HG03060 (cell line): Measurements from ENCODE around the gene REXO5.
"Not testable (repeated sequence)": the region's sequence is repeated elsewhere in the genome, so short reads cannot be mapped to it uniquely, and the experiment has no call there.

Experiments
- ATAC-seq: cut with Tn5 transposase; IDR thresholded peaks from one replicate; pipeline ENCODE4 v1.9.1; 2021; ENCODE audit warnings: low read depth, moderate number of reproducible peaks; ENCODE audit not compliant: unreplicated experiment

Gene REXO5

GRCh38 chr16:20798364-20798763, 8.0 kb upstream of the REXO5 start:
- ATAC-seq: no peak

GRCh38 chr16:20799599-20799998, 6.7 kb upstream of the REXO5 start:
- no peak for ATAC-seq

GRCh38 chr16:20801278-20801677, 5.0 kb upstream of the REXO5 start:
- ATAC-seq: no peak

- ATAC-seq: no peak
Observed at GRCh38 chr16:20803192-20803560, 3.2 kb upstream of the REXO5 start.

- no peak for ATAC-seq
Observed at GRCh38 chr16:20803561-20804214, 2.6 kb upstream of the REXO5 start.

GRCh38 chr16:20805684-20806167, 601 bp upstream of the REXO5 start:
- not testable (repeated sequence) for ATAC-seq

GRCh38 chr16:20807862-20808261, 1.5 kb downstream of the REXO5 start:
- ATAC-seq: no peak

- no peak for ATAC-seq
Observed at GRCh38 chr16:20811889-20812439, 5.6 kb downstream of the REXO5 start.

GRCh38 chr16:20812510-20812909, 6.2 kb downstream of the REXO5 start:
- no peak for ATAC-seq

GRCh38 chr16:20814784-20815183, 8.5 kb downstream of the REXO5 start:
- ATAC-seq: no peak

- no peak for ATAC-seq
Observed at GRCh38 chr16:20818929-20819585, 12.7 kb downstream of the REXO5 start.

GRCh38 chr16:20821682-20822081, 15.4 kb downstream of the REXO5 start:
- no peak for ATAC-seq

- ATAC-seq: no peak
Observed at GRCh38 chr16:20822521-20823325, 16.4 kb downstream of the REXO5 start.

GRCh38 chr16:20826039-20826566, 19.8 kb downstream of the REXO5 start:
- no peak for ATAC-seq

- no peak for ATAC-seq
Observed at GRCh38 chr16:20829536-20829935, 23.2 kb downstream of the REXO5 start.

GRCh38 chr16:20830372-20830771, 24.0 kb downstream of the REXO5 start:
- no peak for ATAC-seq

GRCh38 chr16:20833086-20833485, 26.8 kb downstream of the REXO5 start:
- ATAC-seq: no peak

- ATAC-seq: no peak
Observed at GRCh38 chr16:20838240-20838639, 31.9 kb downstream of the REXO5 start.

- ATAC-seq: no peak
Observed at GRCh38 chr16:20839504-20839903, 33.2 kb downstream of the REXO5 start.

GRCh38 chr16:20844054-20844453, 37.7 kb downstream of the REXO5 start:
- ATAC-seq: no peak

GRCh38 chr16:20844588-20844987, 38.3 kb downstream of the REXO5 start:
- ATAC-seq: no peak
